Fibroblast of peridontal ligament (primary cell): ENCODE results near the gene HSPH1.
"Not testable (repeated sequence)": the region's sequence is repeated elsewhere in the genome, so short reads cannot be mapped to it uniquely, and the experiment has no call there.

Source experiments
- DNase-seq: peaks from one replicate; pipeline ENCODE4 v3.0.0-alpha.2; 2010; ENCODE audit errors: extremely low read depth

Gene HSPH1

DNA sequence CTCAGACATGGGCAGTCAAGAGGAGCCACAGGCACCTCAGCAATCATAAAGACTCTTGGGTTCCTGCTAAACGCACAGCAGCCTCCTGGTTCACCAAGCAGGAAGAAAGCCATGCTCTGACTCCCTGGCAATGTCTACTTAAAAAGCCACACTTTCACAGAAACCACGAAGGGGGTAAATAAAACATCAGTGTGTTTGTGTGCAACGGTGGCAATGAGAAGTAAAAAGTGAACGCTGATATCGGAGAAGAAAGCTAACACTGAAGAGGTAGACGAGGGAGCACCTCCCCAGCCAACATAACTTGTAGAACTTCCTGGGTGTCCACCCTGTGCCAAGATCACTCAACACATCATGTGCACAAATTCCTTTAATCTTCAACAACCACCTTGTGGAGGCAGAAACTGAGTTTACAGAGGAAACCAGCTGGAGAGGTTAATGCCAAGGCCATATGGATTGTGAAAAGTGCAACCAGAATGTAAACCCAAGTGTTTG is 30.2 kb downstream of the HSPH1 start:
- DNase-seq: no peak

DNA sequence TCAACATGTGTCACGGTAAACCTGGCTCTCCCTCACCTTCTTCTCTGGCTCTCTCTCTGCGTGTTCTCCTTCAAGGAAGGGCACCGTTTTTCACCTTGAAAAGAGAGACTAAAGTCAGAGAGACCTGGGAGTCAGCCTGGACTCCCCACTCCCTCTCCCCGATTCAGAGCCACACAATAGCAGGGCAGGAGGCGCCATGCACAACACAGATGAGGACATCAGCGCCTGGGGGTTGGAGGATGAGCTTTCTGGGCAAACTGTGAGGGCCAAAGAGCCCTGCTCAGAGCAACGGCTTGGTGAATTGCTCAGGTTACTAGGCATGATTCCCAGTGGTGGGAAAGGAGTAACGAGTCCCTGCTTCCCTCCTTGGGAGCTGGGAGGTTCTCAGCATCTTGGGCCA is 32.3 kb downstream of the HSPH1 start:
- no peak for DNase-seq

DNA sequence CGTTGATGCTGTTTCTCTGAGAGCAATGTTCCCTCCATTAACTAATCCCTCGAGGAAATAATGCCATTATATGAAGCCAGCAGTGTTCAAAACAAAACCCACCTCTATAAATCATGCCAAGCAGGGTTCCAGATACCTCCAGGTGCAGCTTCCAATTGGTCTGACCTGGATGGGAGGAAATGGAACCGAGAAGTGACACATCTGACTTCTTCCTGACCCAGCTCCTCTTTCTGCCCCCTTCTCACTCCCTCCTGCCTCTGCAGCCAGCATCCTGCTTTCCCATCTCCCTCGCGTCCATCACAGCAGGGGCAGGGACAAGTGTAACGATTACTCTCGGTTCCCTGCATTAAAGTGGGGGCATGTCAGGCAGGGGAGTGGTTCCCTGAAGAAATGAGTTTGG is 37.5 kb downstream of the HSPH1 start:
- no peak for DNase-seq

DNA sequence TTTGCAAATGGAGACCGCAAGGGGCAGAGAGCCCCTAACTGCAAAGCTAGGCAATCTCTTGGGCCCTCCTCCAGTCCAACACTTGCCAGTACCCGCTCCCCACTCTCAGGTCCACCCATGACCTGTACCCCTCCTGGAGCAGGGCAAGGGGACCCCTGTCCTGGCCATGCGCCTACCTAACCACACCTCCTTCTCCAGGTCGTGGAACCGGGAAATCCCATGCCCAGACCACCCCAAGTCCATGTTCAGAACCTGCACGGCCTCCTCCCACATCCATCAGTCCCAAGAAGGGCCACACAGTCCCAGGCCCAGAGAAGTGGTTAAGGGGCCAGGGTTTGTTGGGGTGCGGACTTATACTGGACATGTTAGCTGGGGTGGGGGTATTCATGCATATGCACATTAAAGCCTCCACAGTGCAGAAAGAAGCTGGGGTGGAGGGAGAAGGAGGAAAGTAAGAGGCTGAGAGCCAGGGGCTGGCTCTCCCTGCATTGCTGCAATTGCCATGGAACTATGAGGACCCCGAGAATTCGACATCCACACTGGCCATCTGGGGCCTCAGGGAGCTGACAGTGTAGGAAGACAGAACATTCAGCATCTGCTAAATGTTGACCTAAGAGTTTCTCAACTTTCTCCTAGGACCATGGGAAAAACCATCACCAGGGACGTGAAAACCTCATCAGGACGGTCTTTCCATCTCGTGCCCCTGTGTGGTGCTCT is 39.0 kb downstream of the HSPH1 start:
- DNase-seq: no peak

DNA sequence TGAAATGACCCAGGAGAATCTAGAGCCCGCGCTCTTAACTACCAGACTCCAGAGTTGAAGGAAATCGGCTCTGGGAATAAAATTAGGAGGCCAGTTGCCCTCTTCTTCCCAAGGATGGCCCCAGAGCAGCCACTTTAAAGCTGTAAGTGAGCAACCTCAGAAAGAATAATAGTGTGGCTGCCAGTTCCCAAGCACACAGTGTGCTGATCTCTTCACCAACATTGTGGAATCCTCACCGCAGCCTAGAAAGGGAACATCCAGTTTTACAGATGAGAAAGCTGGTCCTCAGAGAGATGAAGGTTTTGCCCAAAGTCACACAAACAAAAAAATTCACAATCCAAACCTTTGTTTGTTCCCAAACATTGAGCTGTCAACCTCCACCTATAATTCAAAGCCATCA is 39.6 kb downstream of the HSPH1 start:
- DNase-seq: no peak

DNA sequence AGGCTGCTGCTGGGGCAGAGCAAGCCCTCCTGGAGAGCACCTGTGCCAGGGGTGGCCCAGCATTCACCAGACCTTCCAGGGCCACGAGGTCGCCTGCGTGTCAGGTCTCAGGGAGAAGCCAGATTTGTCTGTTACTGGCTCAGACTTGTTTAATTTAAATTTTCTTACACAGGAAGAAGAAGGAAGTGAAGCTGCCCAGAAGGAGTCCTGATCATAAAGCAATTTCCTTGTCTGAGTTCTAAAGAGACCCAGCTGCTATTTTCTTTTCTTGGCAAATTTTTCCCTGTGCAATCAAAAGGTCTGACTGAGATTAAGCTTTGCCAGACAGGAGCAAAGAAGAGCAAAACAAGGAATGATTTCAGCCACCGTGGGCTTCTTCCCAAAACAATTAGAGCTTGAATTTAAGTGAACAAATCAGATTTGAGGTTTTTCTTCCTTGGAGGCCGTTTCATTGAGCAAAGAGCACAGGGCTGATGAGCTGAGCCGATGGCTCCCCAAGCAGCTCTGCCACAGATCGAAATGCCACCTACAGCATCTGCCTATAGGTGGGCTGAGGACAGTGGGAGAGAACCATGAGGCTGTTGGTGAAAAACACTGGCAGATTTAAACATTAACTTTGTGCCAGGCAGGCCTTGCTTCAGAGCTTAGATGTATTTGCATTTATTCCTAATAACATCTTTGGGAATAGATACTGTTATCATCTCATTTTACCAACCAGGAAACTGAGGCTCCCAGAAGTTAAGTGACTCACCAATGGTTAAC is 40.1 kb downstream of the HSPH1 start:
- no peak for DNase-seq

DNA sequence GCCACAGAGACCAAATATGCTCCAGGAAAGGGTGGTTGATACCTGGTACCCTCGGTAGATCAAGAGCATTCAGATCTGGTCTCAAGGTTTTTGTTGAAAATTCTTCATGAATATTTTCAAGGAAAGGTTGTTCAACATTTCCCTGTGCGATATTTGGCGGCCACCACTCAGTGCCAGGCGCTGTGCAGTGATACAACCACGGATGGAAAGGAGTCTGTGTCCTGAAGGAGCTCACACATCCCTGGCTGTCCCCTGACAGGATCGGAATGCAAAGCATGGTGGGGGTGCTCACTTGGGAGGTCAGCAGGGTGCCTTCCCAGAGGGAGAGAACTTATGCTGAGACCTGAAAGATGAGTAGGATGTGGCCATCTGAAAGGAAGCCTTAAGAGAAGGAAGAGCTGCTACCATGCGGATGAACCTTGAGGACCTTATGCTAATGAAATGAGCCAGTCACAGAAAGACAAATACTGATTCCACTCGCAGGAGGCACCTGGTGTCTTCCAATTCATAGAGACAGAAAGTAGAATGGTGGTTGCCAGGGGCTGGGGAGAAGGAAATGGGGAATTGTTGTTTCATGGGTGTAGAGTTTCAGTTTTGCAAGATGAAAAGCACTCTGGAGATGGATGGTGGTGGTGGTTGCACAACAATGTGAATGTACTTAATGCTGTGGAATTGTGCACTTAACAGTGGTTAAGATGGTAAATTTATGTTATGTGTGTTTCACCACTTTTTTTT is 41.6 kb downstream of the HSPH1 start:
- DNase-seq: peak; percentile 6

DNA sequence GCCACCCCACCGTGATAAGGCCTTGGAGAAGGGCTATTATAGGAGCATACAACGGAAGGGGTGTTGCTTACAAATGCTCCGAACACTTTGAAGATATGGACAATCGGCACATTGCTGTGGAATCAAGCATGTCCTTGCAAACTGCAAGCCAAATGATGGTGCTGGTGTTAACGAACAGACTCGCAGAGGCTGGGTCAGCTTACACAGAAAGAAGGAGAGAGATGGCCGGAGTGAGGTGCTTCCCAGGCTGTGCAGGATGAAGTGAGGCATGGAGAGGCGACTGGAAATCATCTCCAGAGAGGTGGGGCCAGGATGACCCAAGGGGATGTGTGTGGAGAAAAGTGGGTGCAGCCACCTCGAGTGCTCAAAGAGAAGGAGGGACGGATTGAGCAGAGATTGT is 42.2 kb downstream of the HSPH1 start:
- DNase-seq: no peak

DNA sequence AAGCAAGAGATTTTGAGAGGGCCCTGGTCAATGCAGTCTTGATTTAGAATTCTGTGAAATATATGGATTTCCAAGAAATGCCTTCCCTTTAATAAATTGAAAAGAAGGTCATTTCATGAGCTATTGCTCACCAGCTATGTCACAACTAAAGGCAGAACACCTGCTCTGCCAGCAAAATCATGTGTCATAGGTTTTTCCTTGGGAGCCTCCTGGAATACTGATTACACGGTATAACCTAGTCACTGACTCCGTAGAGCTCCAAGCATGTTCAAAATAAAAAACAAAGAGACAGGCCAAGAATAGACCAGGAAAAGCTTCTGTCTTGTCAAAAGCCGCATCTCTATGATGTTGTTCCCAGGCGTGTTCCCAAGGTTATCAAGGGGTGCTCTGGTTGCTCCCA is 45.5 kb downstream of the HSPH1 start:
- no peak for DNase-seq

DNA sequence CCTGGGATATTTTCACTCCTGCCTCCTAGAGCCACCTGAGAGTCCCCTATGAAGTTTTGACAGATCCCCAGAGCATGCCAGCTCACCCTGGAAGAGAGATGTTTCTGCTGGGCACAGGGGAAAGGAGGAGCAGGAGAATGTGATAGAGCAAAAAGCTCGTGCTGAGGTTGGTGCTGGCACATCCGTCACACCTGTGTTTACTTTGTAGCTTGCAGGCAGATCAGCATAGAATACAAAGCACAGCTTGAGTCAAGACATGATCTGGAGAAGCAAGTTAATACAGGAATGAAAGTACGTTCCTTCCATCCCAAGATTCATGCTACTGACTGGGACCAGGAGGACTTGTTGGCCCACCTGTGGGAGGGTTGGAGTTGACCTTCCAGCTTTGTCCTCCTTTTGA is 46.1 kb downstream of the HSPH1 start:
- DNase-seq: no peak

DNA sequence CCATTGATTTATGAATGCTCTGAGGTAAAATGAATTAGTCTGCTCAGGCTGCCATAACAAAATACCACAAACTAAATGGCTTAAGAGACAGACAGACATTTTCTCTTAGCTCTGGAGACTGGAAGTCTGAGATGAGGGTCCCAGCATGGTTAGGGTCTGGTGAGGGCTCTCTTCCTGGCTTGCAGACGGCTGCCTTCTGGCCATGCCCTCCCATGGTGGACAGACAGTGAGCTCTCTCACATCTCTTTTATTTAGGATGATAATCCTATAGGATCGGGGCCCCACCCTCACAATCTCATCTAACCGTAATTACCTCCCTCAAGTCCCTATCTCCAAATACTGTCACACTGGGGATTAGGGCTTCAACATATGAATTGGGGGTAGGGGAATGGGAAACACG is 47.1 kb downstream of the HSPH1 start:
- DNase-seq: no peak

DNA sequence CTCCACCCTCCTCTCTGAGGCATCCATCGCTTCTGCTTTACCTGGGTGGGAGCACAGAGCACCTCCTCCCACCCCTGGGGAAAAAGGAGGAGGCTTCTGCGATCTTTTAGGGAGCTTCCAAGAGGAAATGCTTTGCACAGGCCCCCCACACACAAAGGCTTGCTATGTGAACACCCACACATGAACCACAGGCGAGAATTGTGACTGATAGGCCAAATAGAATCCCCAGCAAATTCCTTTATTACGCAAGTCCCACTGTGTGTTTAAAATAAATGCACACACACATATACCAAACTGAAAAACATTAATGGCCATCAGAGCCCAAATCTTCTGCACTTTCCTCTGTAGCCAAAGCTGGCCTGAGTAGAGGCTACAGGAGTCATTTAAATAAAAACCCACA is 50.6 kb downstream of the HSPH1 start:
- DNase-seq: no peak

DNA sequence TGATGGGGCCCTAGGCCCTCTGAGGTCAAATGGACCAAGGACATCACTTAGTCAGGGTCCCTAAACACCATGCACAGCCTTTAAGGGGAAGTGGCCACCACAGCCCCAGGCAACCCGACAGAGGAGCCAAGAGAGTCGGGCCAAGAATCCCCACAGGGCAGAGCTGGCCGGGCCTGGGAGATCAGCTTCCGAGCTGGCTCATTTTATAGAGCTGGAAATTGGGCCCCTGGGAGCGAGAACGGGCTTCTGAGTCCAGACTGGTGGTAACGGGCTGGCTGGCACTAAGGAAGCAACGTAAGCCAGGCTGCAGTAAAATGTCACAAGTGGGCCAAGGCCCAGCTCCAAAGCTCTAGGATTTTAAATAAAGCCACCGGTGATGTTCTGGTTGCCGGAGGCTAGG is 51.1 kb downstream of the HSPH1 start:
- no peak for DNase-seq

DNA sequence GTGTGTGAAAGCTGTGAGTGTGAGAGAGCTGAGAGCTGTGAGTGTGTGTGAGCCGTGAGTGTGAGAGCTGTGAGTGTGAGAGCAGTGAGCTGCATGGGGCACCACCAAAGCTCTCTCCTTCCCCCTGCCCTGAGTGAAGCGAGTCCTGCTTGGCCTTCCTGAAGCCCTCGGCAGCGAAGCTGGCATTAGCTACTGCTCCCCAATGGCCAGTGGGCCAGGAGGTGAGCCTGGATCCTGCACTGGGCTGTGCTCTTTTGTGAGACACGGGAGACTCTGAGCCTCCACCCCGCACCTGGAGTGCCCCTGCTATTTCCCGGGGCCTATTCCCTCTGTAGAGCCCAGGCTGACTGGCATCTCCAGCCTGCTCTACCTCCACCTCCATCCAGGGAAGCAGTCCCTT is 51.5 kb downstream of the HSPH1 start:
- DNase-seq: no peak

DNA sequence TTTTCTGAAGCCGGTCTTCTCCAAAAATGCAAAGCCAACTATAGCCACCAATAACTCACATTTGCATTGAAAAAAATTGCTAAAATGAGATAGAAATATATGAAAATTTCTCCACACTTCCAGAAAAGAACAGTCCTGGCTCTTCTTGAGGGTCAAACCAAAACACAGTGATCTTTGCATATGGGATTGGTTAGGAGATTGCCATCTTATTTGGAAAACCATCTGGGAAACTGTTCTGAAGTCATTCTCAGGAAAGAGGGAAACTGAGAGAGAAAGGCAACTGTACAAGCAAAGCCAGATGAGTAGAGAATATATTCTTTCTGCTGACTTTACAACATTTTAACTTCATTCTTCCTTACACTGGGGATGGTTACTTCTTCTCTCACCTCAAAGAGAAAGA is 54.6 kb downstream of the HSPH1 start:
- DNase-seq: peak; percentile 8

DNA sequence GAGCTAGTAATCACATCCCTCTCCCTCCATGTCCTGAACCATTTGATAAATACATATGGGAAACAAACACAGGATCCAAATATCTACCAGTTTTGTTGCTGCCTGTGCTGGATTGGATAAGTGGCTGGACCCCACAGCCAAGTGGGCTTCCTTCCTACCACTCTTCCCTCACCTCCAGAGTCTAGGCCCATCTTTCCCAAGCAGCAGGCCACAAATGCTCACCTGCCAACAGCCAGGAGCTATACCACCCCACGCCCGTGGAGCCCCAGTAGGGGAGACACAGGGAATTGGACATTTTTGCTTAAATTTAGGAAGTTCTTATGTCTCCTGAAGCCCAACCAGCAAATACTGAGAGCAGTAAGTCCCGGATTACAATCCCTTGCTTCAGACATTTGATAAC is 55.8 kb downstream of the HSPH1 start:
- DNase-seq: no peak

DNA sequence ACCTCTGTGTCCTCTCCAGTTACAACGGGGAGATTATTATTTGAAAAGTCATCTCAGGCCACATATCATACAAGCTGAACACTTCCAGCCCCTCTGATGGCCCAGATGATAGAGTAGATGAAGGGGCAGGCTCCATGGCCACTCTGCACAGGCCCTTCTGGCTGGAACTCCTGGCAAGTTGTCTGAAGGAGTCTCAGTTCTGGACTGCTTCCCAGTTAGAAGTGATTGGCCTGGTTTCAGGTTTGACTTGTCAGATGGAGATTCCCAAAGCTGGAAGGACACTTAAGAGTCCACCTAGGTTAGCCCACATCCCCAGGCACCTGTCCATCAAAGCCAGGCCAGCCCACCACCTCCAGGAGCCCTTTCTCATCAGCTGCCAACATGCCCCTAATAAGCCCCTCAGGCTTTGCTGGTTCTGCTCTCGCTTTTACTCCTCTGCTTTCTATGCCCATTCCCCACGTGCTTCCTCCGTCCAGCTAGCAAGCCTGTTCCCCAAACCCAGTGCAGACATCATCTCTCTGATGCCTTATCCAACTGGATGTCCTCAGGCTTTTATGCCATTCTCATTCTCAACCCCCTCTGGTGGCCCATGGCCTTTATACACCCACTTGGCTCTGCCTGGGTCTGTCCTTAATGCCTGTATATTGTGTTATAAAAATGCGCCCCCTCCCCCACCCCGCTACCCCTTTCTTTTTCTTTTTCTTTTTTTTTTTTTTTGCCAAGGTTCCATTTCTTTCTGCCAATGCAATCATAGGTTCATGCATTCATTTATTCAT is 56.5 kb downstream of the HSPH1 start:
- no peak for DNase-seq

DNA sequence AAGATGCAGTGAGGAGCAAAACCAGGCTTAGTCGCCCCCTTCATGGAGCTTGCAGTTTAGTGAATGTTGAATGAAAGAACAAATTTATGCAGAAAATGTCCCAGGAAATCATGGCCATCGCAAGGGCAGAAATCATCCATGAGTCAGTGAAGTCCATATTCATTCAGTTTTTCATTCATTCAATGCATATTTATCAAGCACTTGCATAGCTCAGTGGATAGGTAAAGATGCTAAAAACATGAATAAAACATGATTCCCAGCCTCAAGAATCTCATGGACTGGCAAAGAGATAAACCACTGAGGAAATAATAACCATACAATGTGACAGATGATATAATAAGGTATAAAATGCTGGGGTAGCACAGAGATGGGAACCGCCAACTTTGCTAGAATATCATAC is 58.8 kb downstream of the HSPH1 start:
- no peak for DNase-seq

DNA sequence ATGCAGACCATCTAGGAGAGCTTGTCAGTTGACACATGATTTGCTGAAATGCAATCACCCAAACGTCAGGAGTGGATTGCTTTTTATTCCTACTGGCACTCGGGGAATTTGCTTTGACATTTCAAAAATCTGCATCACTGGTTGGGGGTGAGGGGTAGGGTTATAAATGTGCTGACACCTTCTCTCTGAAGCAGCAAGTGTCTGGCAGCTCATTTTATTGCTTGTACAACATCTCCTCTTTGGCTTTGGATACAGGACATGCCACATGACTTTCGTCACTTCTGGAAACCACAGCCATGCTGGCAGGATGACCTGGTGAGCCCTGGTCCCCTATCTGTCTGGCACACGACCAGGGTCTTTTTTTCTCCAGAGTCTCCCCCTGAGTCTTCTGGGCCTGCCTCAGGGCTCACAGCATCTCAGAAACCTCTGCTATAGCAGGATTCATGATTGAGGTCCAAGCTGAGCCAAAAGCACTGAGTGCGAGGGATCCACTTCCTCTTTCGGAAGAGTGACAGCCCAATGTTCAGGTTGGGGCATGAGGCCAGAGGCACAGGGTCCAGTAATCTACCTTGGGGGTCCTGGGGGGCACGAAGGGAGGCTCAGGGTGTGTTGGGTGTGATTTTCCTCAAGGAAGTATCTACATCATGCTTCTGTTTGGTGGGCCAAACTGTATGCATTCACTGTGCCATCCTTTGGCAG is 60.1 kb downstream of the HSPH1 start:
- DNase-seq: no peak

DNA sequence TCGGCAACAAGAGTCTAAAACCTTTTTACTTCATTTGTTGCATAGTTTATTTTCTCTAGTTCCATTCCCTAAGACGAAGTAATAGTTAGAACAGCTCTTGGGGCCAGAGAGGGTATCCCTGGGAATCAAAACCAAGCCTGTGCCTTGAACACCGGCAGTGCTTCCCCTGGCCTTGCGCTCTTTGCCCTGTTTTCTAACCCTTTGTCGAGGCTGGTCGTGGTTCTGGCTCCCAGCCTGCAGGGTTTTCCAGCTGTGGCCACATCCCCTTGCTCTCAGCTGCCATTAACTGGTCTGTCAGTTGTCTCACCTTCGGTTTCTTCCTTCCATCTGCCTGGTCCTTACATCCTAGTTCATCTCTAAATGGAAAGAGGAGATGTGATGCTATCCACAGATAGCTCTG is 61.0 kb downstream of the HSPH1 start:
- DNase-seq: no peak

DNA sequence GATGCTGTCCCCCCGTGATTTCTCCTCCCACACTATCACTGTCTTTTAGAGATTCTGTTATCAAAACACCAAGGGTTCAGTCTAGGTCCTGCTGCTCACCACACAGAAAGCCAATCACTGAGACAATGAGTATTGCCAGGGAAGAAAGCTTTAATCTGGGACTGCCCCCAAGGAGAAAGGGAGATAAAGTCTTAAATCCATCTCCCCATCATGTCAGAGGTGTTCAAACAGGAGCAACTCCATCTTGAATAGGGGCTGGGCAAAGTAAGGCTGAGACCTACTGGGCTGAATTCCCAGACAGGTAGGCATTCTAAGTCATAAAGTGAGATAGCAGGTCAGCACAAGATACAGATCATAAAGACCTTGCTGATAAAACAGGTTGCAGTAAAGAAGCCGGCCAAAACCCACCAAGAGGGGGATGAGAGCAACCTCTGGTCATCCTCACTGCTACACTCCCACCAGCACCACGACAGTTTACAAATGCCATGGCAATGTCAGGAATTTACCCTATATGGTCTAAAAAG is 63.7 kb downstream of the HSPH1 start:
- not testable (repeated sequence) for DNase-seq
